ENCODE results near the gene DPP7. TPM values are rescaled to one million over a fixed set of nuclear protein-coding genes. Genes with fewer than 3 reads are reported as not detected.

DPP7 gene
- total RNA-seq, 2 donors from 2014 or later: 172 to 236 TPM

DNA sequence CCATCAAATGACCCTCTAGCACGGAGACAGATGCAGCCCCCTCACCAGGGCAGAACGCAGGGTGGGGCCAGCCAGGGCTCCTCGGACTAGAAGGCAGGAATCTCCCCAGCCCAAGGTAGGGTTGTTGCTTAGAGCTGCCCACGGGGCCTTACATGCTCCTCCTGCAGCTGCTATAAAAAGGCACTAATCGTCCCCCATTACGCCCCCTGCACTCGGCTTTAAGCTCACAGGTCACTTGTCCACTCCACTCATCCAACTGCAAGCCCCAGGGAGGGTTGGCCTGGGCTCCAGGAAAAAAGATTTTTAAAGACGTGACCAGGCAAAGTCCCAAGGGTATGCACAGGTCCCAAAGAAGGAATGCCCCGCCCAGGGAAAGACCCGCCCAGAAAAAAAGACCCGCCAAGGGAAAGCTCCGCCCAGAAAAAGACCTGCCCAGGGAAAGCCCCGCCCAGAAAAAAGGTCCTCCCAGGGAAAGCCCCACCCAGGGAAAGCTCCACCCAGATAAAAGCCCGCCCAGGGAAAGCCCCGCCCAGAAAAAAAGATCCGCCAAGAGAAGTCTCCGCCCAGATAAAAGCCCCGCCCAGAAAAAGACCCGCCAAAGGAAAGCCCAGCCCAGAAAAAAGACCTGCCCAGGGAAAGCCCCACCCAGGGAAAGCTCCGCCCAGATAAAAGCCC, 35.5 kb upstream of the DPP7 start:
- no peaks in the 10 kb centered on the region for H3K9me3 Mint-ChIP-seq
- ATAC-seq: peak in 1 of 2 donors; percentile 18

GRCh38 chr9:137149363-137149762, 34.8 kb upstream of the DPP7 start:
- ATAC-seq (no peak), DNase-seq (ENCODE audit: low spot score in 2 of 2) (no peak)
- Mint-ChIP-seq H3K36me3 (no peaks in the 10 kb centered on the region), H3K9me3 (no peaks in the 10 kb centered on the region), H3K27ac (no peak overlapping the region)

More for the DNA sequence above, 35.5 kb upstream of the DPP7 start:
- DNase-seq (ENCODE audit: low spot score in 2 of 2): no peak
- Mint-ChIP-seq H3K36me3 (no peaks in the 10 kb centered on the region), H3K27ac (no peak overlapping the region)

DNA sequence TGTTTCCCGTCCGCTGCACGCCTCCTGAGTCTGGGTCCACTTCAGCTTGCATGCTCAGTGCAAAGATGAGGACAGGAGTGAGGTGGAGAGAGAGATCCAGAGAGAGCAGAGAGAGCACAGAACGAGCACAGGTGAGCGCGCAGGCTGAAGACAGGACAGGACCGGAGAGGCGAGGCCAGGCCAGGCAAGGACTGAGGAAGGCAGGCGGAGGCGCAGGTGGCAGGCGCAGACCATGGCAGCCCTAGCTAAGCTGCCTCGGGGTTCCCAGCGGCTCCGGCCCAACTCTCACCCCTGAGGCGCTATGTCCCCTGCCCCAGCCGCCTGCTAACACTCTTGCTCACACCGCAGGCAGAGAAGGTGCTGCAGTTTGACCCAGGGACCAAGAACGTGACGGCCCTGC, 34.1 kb upstream of the DPP7 start:
- DNase-seq (ENCODE audit: low spot score in 2 of 2) (no peak), ATAC-seq (no peak)
- Mint-ChIP-seq H3K9me3 (no peaks in the 10 kb centered on the region), H3K36me3 (no peaks in the 10 kb centered on the region), H3K27ac (no peak overlapping the region)

GRCh38 chr9:137148242-137148641, 33.7 kb upstream of the DPP7 start:
- no peak for ATAC-seq
- H3K27ac Mint-ChIP-seq: no peak overlapping the region
- H3K9me3 Mint-ChIP-seq: no peaks in the 10 kb centered on the region
- DNase-seq (ENCODE audit: low spot score in 2 of 2): no peak
- no peaks in the 10 kb centered on the region for H3K36me3 Mint-ChIP-seq

DNA sequence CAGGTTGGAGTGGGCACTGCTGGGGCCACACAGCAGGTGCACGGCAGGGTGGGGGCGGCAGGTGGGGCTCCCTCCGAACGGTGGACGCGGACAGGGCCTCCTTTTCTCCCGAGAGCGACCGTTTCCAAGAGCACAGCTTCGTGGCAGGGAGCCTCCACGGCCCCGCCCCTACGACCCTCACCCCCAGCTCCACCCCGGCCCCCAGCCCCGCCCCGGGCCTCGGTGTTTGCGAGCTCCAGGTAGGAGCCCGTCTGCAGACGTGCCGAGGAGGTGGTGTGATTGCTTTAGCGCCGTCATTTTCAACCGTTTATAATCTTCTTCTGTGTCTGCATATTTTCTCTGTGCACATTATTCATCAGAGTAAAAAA, 33.2 kb upstream of the DPP7 start:
- H3K9me3 Mint-ChIP-seq: no peaks in the 10 kb centered on the region
- H3K27ac Mint-ChIP-seq: no peak overlapping the region
- DNase-seq (ENCODE audit: low spot score in 2 of 2) (no peak), ATAC-seq (no peak)
- H3K36me3 Mint-ChIP-seq: no peaks in the 10 kb centered on the region

GRCh38 chr9:137147091-137147792, 32.7 kb upstream of the DPP7 start:
- H3K27ac Mint-ChIP-seq: no peak overlapping the region
- ATAC-seq: no peak
- DNase-seq (ENCODE audit: low spot score in 2 of 2): no peak
- H3K36me3 Mint-ChIP-seq: no peaks in the 10 kb centered on the region
- H3K9me3 Mint-ChIP-seq: no peaks in the 10 kb centered on the region

DNA sequence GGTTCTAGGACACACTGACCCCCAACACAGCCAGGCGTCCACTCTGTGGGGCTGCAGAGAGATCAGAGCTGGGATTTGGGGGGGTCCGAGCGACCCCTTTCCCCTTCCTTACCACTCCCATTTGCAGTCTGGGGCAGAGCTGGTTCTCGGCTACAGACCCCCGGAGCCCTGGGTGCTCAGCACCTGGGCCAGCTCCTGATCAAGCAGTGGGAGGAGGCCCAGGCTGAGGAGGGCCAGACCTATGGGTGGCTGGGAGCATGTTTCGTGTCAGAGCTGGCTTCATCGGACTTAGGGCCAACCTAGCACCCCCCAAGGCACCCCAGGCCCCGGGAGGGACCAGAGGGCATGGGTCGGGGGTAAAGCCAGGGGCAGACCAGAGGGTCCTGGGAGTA, 32.0 kb upstream of the DPP7 start:
- H3K36me3 Mint-ChIP-seq: no peaks in the 10 kb centered on the region
- DNase-seq (ENCODE audit: low spot score in 2 of 2) (no peak), ATAC-seq (no peak)
- no peak overlapping the region for H3K27ac Mint-ChIP-seq
- no peaks in the 10 kb centered on the region for H3K9me3 Mint-ChIP-seq

GRCh38 chr9:137145731-137146526, 31.4 kb upstream of the DPP7 start:
- H3K27ac Mint-ChIP-seq: no peak overlapping the region
- DNase-seq (ENCODE audit: low spot score in 2 of 2) (no peak), ATAC-seq (no peak)
- no peaks in the 10 kb centered on the region for H3K9me3 Mint-ChIP-seq
- no peaks in the 10 kb centered on the region for H3K36me3 Mint-ChIP-seq

- Mint-ChIP-seq H3K9me3 (no peaks in the 10 kb centered on the region), H3K27ac (no peak overlapping the region), H3K36me3 (peaks cover 0 to 6% of the 10 kb centered on the region in 2 donors)
- no peak for DNase-seq (ENCODE audit: low spot score in 2 of 2)
- ATAC-seq: no peak
These were observed 28.9 kb upstream of the DPP7 start for GRCh38 chr9:137143459-137143858.

GRCh38 chr9:137141976-137142936, 27.7 kb upstream of the DPP7 start:
- DNase-seq (ENCODE audit: low spot score in 2 of 2): no peak
- H3K27ac Mint-ChIP-seq: no peak overlapping the region
- H3K36me3 Mint-ChIP-seq: peaks cover 0 to 6% of the 10 kb centered on the region in 2 donors
- ATAC-seq: no peak
- H3K9me3 Mint-ChIP-seq: no peaks in the 10 kb centered on the region

DNA sequence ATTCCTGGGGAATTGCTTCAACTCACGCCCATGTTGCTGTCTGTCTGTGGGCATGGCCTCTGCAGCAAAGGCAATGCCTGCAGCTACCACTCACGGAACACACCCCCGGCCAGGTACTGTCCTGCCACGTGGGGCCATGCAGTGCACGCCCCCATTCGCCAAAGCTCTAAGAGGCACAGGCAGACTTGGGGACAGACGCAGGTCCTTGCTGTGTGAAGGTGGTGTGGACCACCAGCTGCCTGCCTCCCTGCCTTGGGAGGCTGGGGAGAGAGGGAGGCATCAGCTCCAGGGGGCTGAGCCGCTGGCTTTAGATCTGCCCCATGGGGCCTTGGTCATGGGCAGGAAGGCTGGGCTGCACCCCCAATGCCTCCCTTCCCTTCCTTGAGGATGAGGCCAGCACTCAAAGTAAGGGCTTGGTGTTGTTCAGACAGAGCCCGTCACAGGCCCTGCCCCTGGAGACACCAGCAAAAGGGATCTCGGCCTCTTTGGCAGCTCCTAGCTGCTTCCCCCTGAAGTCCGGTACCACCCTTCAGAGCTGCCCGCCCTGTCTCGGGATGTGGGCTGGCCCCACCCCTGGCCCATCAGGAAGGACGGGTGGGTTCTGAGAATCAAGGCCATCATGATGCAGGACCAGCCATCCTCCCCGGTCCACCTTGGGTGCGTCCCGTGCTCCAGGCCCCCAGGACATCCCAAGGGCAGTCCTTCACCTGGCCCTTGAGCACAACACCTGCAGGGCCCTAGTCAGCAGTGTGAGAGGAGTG, 26.7 kb upstream of the DPP7 start:
- Mint-ChIP-seq H3K36me3 (peaks cover 0 to 6% of the 10 kb centered on the region in 2 donors), H3K27ac (no peak overlapping the region), H3K9me3 (no peaks in the 10 kb centered on the region)
- no peak for ATAC-seq
- no peak for DNase-seq (ENCODE audit: low spot score in 2 of 2)

DNA sequence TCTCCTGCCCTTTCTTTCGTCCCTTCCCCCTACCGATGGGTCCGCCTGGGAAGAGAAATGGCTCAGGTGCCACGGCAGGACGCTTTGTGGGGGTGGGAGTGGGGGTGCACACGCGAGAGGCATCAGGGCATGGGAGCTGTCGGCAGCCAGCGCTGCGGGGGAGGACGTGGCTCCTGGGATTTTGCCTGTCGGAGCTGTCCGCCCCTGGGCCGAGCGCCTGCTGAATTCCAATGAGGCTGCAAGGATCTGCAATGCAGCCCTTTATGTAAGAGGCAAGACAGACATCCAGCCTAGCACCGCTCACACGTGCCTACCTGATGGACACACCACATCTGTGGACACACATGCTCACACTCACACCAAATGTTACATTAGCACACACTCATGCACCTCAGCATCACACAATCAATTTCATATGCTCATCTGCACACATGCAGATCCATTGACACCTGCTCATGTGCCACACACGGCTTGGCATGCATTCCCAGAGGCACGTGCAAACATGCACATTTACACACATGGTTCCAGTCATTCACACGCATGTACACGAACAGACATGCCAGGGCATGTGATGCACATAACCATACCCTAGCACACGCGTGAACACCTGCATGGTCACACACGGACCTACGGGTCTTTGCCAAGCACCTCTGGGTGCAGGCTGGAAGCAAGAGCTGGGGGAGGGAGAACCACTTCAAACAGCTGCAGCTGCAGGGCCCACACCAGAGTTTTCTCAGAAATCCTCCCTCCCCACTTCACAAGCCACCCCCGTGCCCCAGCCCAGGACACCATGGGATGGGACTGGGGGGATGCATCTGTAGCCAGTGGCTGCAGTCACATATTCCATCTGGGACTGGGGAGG, 25.8 kb upstream of the DPP7 start:
- ATAC-seq: no peak
- no peaks in the 10 kb centered on the region for H3K9me3 Mint-ChIP-seq
- no peak for DNase-seq (ENCODE audit: low spot score in 2 of 2)

DNA sequence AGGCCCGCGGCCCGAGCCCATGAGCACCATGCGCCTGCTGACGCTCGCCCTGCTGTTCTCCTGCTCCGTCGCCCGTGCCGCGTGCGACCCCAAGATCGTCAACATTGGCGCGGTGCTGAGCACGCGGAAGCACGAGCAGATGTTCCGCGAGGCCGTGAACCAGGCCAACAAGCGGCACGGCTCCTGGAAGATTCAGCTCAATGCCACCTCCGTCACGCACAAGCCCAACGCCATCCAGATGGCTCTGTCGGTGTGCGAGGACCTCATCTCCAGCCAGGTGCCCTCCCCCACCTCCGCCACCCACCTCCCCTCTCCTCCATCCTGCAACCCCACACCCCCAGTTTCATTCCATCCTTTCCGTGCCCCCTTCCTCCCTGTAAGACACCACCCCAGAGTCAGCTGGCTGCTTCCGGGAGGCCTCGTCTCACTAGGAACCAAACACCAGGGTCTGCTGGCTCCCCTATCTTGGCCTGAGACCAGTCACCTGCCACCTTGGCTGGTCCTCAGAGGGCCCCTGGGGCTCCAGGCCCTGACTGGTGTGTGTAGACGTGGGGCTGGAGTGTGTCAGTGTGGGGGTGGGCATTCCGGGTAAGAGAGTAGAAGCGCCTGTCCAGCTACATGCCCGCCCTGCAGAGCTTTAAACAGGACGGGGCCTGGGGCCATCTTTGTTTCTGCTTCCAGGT, 25.1 kb upstream of the DPP7 start:
- H3K9me3 Mint-ChIP-seq: no peaks in the 10 kb centered on the region
- no peak for DNase-seq (ENCODE audit: low spot score in 2 of 2)
- no peak for ATAC-seq

More for the DNA sequence above, 25.8 kb upstream of the DPP7 start:
- Mint-ChIP-seq H3K27ac (no peak overlapping the region), H3K36me3 (peaks cover 0 to 6% of the 10 kb centered on the region in 2 donors)

GRCh38 chr9:137138722-137139467, 24.4 kb upstream of the DPP7 start, which contains the start of gene GRIN1:
GRIN1 (plus strand) TSS chr9:137139154; CDS start chr9:137139487, 333 bp downstream.
- no peak within 1 kb of the TSS for H3K27ac Mint-ChIP-seq
- ATAC-seq: peak in 1 of 2 donors; percentile 73
- H3K36me3 Mint-ChIP-seq: peaks cover 0 to 6% of the 10 kb centered on the region in 2 donors
- DNase-seq (ENCODE audit: low spot score in 2 of 2): peak in 1 of 2 donors; percentile 56
- H3K9me3 Mint-ChIP-seq: no peaks in the 10 kb centered on the region

More for the DNA sequence above, 25.1 kb upstream of the DPP7 start:
- Mint-ChIP-seq H3K36me3 (peaks cover 0 to 6% of the 10 kb centered on the region in 2 donors), H3K27ac (no peak overlapping the region)

Data from activated naive CD4-positive, alpha-beta T cell treated with anti-CD3 and anti-CD28 coated beads, Interleukin-2, amount 50 U/mL, for 72 hours (primary cell).